A549 (cell line): ENCODE measurements around the gene GTPBP6. TPM values are rescaled to one million over a fixed set of nuclear protein-coding genes. Genes with fewer than 3 reads are reported as not detected.
"Not testable (repeated sequence)": the region's sequence is repeated elsewhere in the genome, so short reads cannot be mapped to it uniquely, and the experiment has no call there.

Experiments
- ATAC-seq, 2 experiments: fragments of 200-7000 bp in 1 of 2; fragments of >200 bp in 1 of 2; cut with Nextera tagmentation in 1 of 2; cut with Tn5 transposase in 1 of 2; 3 replicates each; pipeline versions ENCODE4 v1.8.0 to v1.9.1; 2018 to 2020; ENCODE audit warnings: mild to moderate bottlenecking in 1 of 2, moderate library complexity in 1 of 2
- CTCF ChIA-PET: fragments of 300-600 bp; sonication (Branson Sonifier 250); formaldehyde crosslinking; extraction: SDS; loops from one replicate; lab custom pipeline; 2021; ENCODE audit warnings: antibody characterized with exemption, inconsistent platforms; lab: Yijun Ruan, JAX
- POLR2A ChIA-PET: fragments of 350-600 bp; formaldehyde crosslinking; extraction: SDS; loops from one replicate; lab custom pipeline; 2021; ENCODE audit warnings: antibody characterized with exemption, inconsistent platforms; lab: Yijun Ruan, JAX
- DNase-seq, 2 experiments: peaks; one replicate each; pipeline versions ENCODE4 v3.0.0 to v3.0.0-alpha.2; 2011 to 2016; ENCODE audit warnings: low read depth in 1 of 2, low spot score in 1 of 2
- FAIRE-seq: peaks from 2 replicates; lab custom pipeline; 2011; peaks lifted over from hg19 to GRCh38; lab: Jason Lieb, UNC
- H3K27ac ChIP-seq, 2 experiments: fragments of >200 bp; sonication (Bioruptor Twin); formaldehyde crosslinking; 3 replicates each; pipeline ENCODE4 v1.5.1; 2016 to 2017
- H3K4me1 ChIP-seq: fragments of >200 bp; sonication (Bioruptor Twin); formaldehyde crosslinking; 3 replicates; pipeline ENCODE4 v1.6.1; 2016
- H3K4me2 ChIP-seq: fragments of >200 bp; sonication (Bioruptor Twin); formaldehyde crosslinking; 3 replicates; pipeline ENCODE4 v1.6.1; 2016
- H3K4me3 ChIP-seq: fragments of >200 bp; sonication (Bioruptor Twin); formaldehyde crosslinking; 3 replicates; pipeline ENCODE4 v1.5.1; 2016
- H3K9me3 ChIP-seq: fragments of >200 bp; sonication (Bioruptor Twin); formaldehyde crosslinking; 3 replicates; pipeline ENCODE4 v1.6.1; 2016
- CBX2 ChIP-seq: fragments of 200-600 bp; sonication (generic); IDR thresholded peaks from 2 replicates; pipeline ENCODE4 v1.6.1; 2016; ENCODE audit warnings: low read depth, mild to moderate bottlenecking, borderline replicate concordance
- CBX8 ChIP-seq: fragments of 200-600 bp; sonication (generic); IDR thresholded peaks from 2 replicates; pipeline ENCODE4 v1.6.1; 2016
- CEBPB ChIP-seq, 2 experiments: fragments of >200 bp in 1 of 2; sonication (Bioruptor Twin) in 1 of 2; formaldehyde crosslinking in 1 of 2; IDR thresholded peaks; 2 replicates each; pipeline ENCODE4 v1.6.1; 2012 to 2016
- CHD4 ChIP-seq: fragments of 200-600 bp; sonication (generic); IDR thresholded peaks from 2 replicates; pipeline ENCODE4 v1.6.1; 2016; ENCODE audit warnings: antibody characterized with exemption, mild to moderate bottlenecking, borderline replicate concordance
- EHMT2 ChIP-seq: fragments of 200-600 bp; sonication (generic); IDR thresholded peaks from 2 replicates; pipeline ENCODE4 v1.6.1; 2016; ENCODE audit warnings: antibody characterized with exemption, low read depth, mild to moderate bottlenecking, moderate library complexity
- ELK1 ChIP-seq: fragments of 150-350 bp; IDR thresholded peaks from 2 replicates; pipeline ENCODE4 v1.6.1; 2014; ENCODE audit warnings: low read depth, mild to moderate bottlenecking, low read length
- EP300 ChIP-seq, 2 experiments: fragments of >200 bp; sonication (Bioruptor Twin); formaldehyde crosslinking; IDR thresholded peaks; 2 replicates in 1 of 2; 3 replicates in 1 of 2; pipeline ENCODE4 v1.6.1; 2016 to 2017
- FOSL2 ChIP-seq, 2 experiments: fragments of 450-650 bp in 1 of 2; fragments of >200 bp in 1 of 2; sonication (Bioruptor Twin) in 1 of 2; formaldehyde crosslinking; IDR thresholded peaks; 2 replicates each; pipeline versions ENCODE4 v1.5.0 to v1.6.1; 2016 to 2020; ENCODE audit warnings: mild to moderate bottlenecking in 1 of 2, moderate library complexity in 1 of 2
- HDAC2 ChIP-seq: fragments of 200-600 bp; sonication (generic); IDR thresholded peaks from 2 replicates; pipeline ENCODE4 v1.6.1; 2016
- HOXA7 ChIP-seq: fragments of 250-450 bp; sonication (Bioruptor Pico); IDR thresholded peaks from 2 replicates; pipeline ENCODE4 v1.5.0; 2020; ENCODE audit warnings: mild to moderate bottlenecking, moderate library complexity
- HOXB5 ChIP-seq: fragments of 250-450 bp; sonication (Bioruptor Pico); IDR thresholded peaks from 2 replicates; pipeline ENCODE4 v1.5.0; 2020; ENCODE audit warnings: mild to moderate bottlenecking, moderate library complexity
- JUN ChIP-seq, 2 experiments: fragments of >200 bp; sonication (Bioruptor Twin); formaldehyde crosslinking; IDR thresholded peaks; 2 replicates in 1 of 2; 3 replicates in 1 of 2; pipeline ENCODE4 v1.6.1; 2016 to 2017
- KDM1A ChIP-seq: fragments of 200-600 bp; sonication (generic); IDR thresholded peaks from 2 replicates; pipeline ENCODE4 v1.6.1; 2016; ENCODE audit warnings: low read depth, mild to moderate bottlenecking
- MAFK ChIP-seq: fragments of 450-650 bp; IDR thresholded peaks from 2 replicates; pipeline ENCODE4 v1.6.1; 2014; ENCODE audit not compliant: partially characterized antibody
- PHF8 ChIP-seq: fragments of 200-600 bp; sonication (generic); IDR thresholded peaks from 2 replicates; pipeline ENCODE4 v1.6.1; 2016; ENCODE audit warnings: low read depth, mild to moderate bottlenecking, antibody characterized with exemption, moderate library complexity, borderline replicate concordance
- RAD21 ChIP-seq, 2 experiments: fragments of >200 bp in 1 of 2; sonication (Bioruptor Twin) in 1 of 2; formaldehyde crosslinking in 1 of 2; IDR thresholded peaks in 1 of 2; conservative IDR thresholded peaks in 1 of 2; 2 replicates in 1 of 2; 3 replicates in 1 of 2; pipeline ENCODE4 v1.6.1; 2012 to 2018; ENCODE audit warnings: inconsistent platforms in 1 of 2
- SREBF2 ChIP-seq: fragments of 450-650 bp; IDR thresholded peaks from 2 replicates; pipeline ENCODE4 v1.6.1; 2014; ENCODE audit warnings: mild to moderate bottlenecking, moderate library complexity
- ZFP36 ChIP-seq: fragments of 450-650 bp; IDR thresholded peaks from 2 replicates; pipeline ENCODE4 v1.6.1; 2014; ENCODE audit warnings: borderline replicate concordance; ENCODE audit not compliant: partially characterized antibody
- ZSCAN20 ChIP-seq: fragments of 250-450 bp; sonication (Bioruptor Pico); IDR thresholded peaks from 2 replicates; pipeline ENCODE4 v1.8.0; 2022; ENCODE audit warnings: mild to moderate bottlenecking, moderate library complexity
- WGBS: methylation state at CpG from one replicate; pipeline ENCODE4 v1.1.6; 2017; ENCODE audit errors: missing lambda C conversion rate; 5-methylcytosine and 5-hydroxymethylcytosine counted together
- polyA plus RNA-seq, 4 experiments: library from polyadenylated mRNA; depleted of rRNA in 3 of 4; stranded (reverse); fragments of >200 nt; fragmentation: RNase III in 1 of 4; extraction: RNeasy Plus Mini Kit Qiagen cat#74134 plus additional on column Dnase treatment in 1 of 4; gene quantifications; 2 replicates in 3 of 4; 3 replicates in 1 of 4; pipeline ENCODE4 v1.2.3, GENCODE V29; 2011 to 2017
- TF ChIP-seq, protein P1 (sequence below): fragments of 200-600 bp; sonication (generic); IDR thresholded peaks from 2 replicates; pipeline ENCODE4 v1.6.1; 2016; ENCODE audit warnings: antibody characterized with exemption, mild to moderate bottlenecking, moderate library complexity

GTPBP6 gene
- polyA plus RNA-seq, 2 of the 4 experiments (the other 2 are of a cell fraction): 26.0 to 41.2 TPM

- DNase-seq, H3K4me1 ChIP-seq, FAIRE-seq, CTCF ChIA-PET, H3K9me3 ChIP-seq, POLR2A ChIA-PET, H3K27ac ChIP-seq, ATAC-seq, H3K4me2 ChIP-seq, H3K4me3 ChIP-seq: not testable (repeated sequence)
- WGBS: 96% methylated on average over 3 of the region's 3 CpGs
- TF ChIP-seq HDAC2: peak; percentile 18; the same call in 1 of the 2 replicates
- TF ChIP-seq CHD4: peak; percentile 83
Measured at GRCh38 chrX:306614-307251, 11.9 kb downstream of the GTPBP6 start.

- TF ChIP-seq CHD4: peak; percentile 80
- TF ChIP-seq MAFK: peak; percentile 40
- TF ChIP-seq KDM1A: peak; percentile 83
- TF ChIP-seq ZFP36: peak; percentile 46
- TF ChIP-seq, all 56 proteins: peak for 4; not testable (repeated sequence) for 52
- ATAC-seq, CTCF ChIA-PET, H3K4me1 ChIP-seq, H3K9me3 ChIP-seq, DNase-seq, H3K4me2 ChIP-seq, POLR2A ChIA-PET, H3K4me3 ChIP-seq, H3K27ac ChIP-seq: not testable (repeated sequence)
- 92% methylated on average over 12 of the region's 12 CpGs for WGBS
- peak; percentile 39 for FAIRE-seq
Measured at GRCh38 chrX:305781-306613, 12.6 kb downstream of the GTPBP6 start.

- FAIRE-seq: no peak
- DNase-seq: no peak
- CTCF ChIA-PET: no interaction called here
- Histone ChIP-seq H3K4me2 (no peak overlapping the region), H3K9me3 (no peaks in the 10 kb centered on the region), H3K4me3 (no peak overlapping the region), H3K4me1 (no peaks in the 10 kb centered on the region), H3K27ac (no peak overlapping the region)
- no peak for ATAC-seq
- TF ChIP-seq CBX2 (no peak), CEBPB (IDR thresholded peaks at IDR 0.05) (0 out of 4 replicates have a peak, but pooled peaks of 1 of the 2 experiments have one; percentile 11), EHMT2 (no peak), JUN (IDR thresholded peaks at IDR 0.05) (no peak), SREBF2 (no peak), RAD21 (conservative IDR thresholded peaks at IDR 0.05 in 1 of 2, IDR thresholded peaks at IDR 0.05 in 1 of 2) (no peak), CBX8 (no peak), FOSL2 (IDR thresholded peaks at IDR 0.05) (no peak), FOSL2 (CRISPR knock-in tag; IDR thresholded peaks at IDR 0.05) (no peak; the same call in 1 of the 2 replicates)
- WGBS: 86% methylated on average over 19 of the region's 19 CpGs
- POLR2A ChIA-PET: no interaction called here
Measured at GRCh38 chrX:302975-303374, 15.6 kb downstream of the GTPBP6 start.

DNA sequence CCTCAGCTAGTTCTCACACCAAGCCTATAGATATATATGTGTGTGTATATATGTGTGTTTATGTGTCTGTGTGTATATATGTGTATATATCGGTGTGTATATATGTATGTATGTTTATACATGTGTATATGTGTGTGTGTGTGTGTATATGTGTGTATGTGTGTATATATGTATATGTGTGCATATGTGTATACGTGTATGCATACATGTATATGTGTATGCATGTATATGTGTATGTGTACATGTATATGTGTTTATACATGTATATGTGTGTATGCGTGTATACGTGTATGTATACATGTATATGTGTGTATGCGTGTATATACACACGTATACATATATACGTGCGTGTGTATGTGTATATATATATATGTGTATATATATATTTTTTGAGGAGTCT, 18.3 kb downstream of the GTPBP6 start:
- H3K27ac ChIP-seq: no peak overlapping the region

More for the DNA sequence above, 18.3 kb downstream of the GTPBP6 start:
- POLR2A ChIA-PET: no interaction called here
- no peak overlapping the region for H3K4me2 ChIP-seq
- ATAC-seq (no peak), DNase-seq (no peak), FAIRE-seq (no peak)
- 95% methylated on average over 8 of the region's 8 CpGs for WGBS
- H3K9me3 ChIP-seq: no peaks in the 10 kb centered on the region
- CTCF ChIA-PET: no interaction called here
- no peaks in the 10 kb centered on the region for H3K4me1 ChIP-seq
- no peak for TF ChIP-seq ZSCAN20 (CRISPR knock-in tag)
- TF ChIP-seq HOXA7 (CRISPR knock-in tag): 0 out of 2 replicates have a peak, but pooled peaks have one; percentile 13
- no peak for TF ChIP-seq PHF8
- no peak for TF ChIP-seq ELK1
- TF ChIP-seq HOXB5: no peak
- TF ChIP-seq EP300 (IDR thresholded peaks at IDR 0.05): no peak
- no peak for TF ChIP-seq FOSL2 (IDR thresholded peaks at IDR 0.05)
- no peak for TF ChIP-seq FOSL2 (CRISPR knock-in tag; IDR thresholded peaks at IDR 0.05)
- TF ChIP-seq, protein P1, sequence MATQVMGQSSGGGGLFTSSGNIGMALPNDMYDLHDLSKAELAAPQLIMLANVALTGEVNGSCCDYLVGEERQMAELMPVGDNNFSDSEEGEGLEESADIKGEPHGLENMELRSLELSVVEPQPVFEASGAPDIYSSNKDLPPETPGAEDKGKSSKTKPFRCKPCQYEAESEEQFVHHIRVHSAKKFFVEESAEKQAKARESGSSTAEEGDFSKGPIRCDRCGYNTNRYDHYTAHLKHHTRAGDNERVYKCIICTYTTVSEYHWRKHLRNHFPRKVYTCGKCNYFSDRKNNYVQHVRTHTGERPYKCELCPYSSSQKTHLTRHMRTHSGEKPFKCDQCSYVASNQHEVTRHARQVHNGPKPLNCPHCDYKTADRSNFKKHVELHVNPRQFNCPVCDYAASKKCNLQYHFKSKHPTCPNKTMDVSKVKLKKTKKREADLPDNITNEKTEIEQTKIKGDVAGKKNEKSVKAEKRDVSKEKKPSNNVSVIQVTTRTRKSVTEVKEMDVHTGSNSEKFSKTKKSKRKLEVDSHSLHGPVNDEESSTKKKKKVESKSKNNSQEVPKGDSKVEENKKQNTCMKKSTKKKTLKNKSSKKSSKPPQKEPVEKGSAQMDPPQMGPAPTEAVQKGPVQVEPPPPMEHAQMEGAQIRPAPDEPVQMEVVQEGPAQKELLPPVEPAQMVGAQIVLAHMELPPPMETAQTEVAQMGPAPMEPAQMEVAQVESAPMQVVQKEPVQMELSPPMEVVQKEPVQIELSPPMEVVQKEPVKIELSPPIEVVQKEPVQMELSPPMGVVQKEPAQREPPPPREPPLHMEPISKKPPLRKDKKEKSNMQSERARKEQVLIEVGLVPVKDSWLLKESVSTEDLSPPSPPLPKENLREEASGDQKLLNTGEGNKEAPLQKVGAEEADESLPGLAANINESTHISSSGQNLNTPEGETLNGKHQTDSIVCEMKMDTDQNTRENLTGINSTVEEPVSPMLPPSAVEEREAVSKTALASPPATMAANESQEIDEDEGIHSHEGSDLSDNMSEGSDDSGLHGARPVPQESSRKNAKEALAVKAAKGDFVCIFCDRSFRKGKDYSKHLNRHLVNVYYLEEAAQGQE: no peak
- no peak overlapping the region for H3K4me3 ChIP-seq
